Keratinocyte (primary cell): ENCODE measurements around the gene COL6A1.

Source experiments
- EZH2 ChIP-seq: IDR thresholded peaks from one replicate; pipeline ENCODE4 v1.6.1; 2012; ENCODE audit warnings: inconsistent platforms, mild to moderate bottlenecking, low read length, moderate library complexity
- TF ChIP-seq, protein P1 (sequence below), 3 experiments: IDR thresholded peaks in 1 of 3; conservative IDR thresholded peaks in 1 of 3; optimal IDR thresholded peaks in 1 of 3; 2 replicates in 2 of 3; 3 replicates in 1 of 3; pipeline versions ENCODE3 to v1.5.1; 2011; ENCODE audit warnings: low read length in 3 of 3, mild to moderate bottlenecking in 3 of 3, moderate library complexity in 2 of 3, control low read depth in 1 of 3, inconsistent platforms in 1 of 3; ENCODE audit not compliant: insufficient read depth in 2 of 3; ENCODE audit errors: extremely low read depth in 1 of 3

DNA sequence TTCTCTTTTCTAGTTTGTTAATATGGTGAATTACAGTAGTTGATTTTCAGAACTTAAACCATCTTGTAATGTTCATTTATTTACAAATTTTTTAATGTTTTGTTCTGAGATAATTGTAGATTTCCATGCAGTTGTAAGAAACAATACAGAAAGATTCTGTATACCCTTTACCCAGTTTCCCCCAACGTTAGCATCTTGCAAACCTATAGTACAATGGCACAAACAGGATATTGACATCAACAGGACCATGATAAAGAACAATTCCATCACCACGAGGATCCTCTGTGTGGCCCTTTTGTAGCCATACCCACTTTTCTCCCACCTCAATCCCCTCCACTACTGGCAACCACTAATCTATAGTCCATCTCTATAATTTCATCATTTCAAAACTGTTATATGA, 33.3 kb downstream of the COL6A1 start:
- TF ChIP-seq, protein P1, sequence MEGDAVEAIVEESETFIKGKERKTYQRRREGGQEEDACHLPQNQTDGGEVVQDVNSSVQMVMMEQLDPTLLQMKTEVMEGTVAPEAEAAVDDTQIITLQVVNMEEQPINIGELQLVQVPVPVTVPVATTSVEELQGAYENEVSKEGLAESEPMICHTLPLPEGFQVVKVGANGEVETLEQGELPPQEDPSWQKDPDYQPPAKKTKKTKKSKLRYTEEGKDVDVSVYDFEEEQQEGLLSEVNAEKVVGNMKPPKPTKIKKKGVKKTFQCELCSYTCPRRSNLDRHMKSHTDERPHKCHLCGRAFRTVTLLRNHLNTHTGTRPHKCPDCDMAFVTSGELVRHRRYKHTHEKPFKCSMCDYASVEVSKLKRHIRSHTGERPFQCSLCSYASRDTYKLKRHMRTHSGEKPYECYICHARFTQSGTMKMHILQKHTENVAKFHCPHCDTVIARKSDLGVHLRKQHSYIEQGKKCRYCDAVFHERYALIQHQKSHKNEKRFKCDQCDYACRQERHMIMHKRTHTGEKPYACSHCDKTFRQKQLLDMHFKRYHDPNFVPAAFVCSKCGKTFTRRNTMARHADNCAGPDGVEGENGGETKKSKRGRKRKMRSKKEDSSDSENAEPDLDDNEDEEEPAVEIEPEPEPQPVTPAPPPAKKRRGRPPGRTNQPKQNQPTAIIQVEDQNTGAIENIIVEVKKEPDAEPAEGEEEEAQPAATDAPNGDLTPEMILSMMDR (optimal IDR thresholded peaks at IDR 0.05 in 1 of 3, IDR thresholded peaks at IDR 0.05 in 1 of 3, conservative IDR thresholded peaks at IDR 0.05 in 1 of 3; ENCODE audit: extremely low read depth in 1 of 3, insufficient read depth in 2 of 3, low read length in 3 of 3) = no peak
- no peak for TF ChIP-seq EZH2
